Medulla oblongata (tissue), 1 donor: ENCODE results near the gene ZNF365.

Experiments
- DNase-seq: peaks from one replicate; pipeline ENCODE4 v3.0.0-alpha.2; 2015; ENCODE audit errors: extremely low spot score

The ZNF365 gene

GRCh38 chr10:62422068-62422590, 48.0 kb downstream of the ZNF365 start:
- no peak for DNase-seq

DNA sequence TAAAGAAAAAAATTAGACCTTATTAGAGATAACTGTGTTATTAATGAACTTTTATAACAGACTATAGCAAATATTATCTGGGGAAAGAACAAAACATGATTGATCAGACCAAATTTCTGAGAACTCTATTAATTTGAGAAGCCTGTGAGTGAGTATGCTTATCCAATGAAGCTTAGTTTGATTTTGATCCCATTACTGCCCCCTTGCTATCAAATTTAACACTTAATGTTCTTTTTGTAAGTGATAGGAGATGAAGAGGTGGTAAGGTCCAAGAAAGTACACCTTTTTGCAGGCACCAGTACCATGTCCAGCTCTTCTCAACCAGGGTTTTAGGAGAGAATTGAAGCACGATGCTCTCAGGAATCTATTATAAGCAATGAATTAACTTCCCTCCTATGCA, 49.9 kb downstream of the ZNF365 start:
- DNase-seq, result peak; percentile 12

GRCh38 chr10:62426086-62426485, 51.9 kb downstream of the ZNF365 start:
- DNase-seq, result no peak

GRCh38 chr10:62426600-62426999, 52.4 kb downstream of the ZNF365 start:
- DNase-seq, result no peak

GRCh38 chr10:62430881-62431280, 56.7 kb downstream of the ZNF365 start:
- no peak for DNase-seq

DNA sequence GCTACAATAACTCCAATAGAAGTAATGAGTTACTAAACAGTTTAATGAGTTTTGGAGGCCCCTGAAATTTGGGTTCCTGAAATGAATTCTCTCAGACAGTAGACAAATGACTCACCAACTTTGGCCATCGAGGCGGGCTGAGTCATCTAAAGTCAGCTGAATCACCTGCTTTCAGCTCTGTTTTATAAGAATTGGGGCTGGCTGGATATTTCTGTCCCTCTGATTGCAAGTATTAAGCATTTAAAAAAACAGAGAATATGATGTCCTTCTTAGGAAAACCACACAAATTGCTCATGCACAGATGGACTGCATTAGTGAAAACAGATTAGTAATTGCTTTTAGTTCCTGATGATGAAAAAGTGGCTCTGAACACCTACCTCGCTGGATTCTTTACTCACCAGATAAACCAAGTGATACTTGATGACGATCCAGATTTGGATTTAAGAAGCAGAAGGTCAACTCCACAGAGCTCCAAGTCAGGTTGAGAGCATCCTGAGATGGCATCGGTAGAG, 59.1 kb downstream of the ZNF365 start:
- DNase-seq, result no peak

DNA sequence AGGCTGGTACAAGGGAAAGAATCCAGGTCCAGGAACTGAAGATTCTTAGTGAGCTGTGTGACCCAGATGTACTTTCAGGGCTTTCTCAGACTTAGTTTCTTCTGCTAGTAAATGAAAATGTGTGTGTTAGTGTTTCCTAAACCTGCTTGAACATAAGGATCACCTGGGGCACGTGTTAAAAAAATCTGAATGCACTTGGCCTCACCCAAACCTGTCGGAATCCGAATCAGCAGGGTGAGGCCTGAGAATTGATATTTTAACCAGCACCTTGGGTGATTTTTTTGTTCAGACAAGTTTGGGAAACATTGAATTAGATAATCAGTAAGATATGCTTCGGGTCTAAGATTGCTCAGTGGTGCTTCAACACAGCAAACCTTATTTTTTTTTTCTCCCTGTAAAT, 59.7 kb downstream of the ZNF365 start:
- no peak for DNase-seq

DNA sequence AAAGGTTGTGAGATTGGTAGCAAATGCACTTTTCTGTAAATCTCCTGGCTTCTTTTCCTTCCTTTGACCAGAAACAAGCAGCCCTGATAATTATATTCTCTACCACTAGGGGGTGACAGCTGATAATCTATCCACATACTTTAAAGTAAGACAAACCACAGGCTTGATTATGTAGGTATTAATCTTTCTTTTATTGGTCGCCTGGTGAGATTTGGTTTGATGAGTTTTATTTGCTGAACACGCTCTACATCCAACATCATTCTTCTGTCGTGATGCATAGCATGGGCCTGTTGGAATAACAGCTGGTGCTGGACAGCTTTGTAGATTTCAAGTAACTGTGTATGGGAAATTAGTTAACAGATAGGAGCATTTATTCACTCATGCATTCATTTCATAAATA, 63.5 kb downstream of the ZNF365 start:
- peak; percentile 88 for DNase-seq

- DNase-seq, result no peak
Observed at GRCh38 chr10:62442006-62442405, 67.8 kb downstream of the ZNF365 start.

DNA sequence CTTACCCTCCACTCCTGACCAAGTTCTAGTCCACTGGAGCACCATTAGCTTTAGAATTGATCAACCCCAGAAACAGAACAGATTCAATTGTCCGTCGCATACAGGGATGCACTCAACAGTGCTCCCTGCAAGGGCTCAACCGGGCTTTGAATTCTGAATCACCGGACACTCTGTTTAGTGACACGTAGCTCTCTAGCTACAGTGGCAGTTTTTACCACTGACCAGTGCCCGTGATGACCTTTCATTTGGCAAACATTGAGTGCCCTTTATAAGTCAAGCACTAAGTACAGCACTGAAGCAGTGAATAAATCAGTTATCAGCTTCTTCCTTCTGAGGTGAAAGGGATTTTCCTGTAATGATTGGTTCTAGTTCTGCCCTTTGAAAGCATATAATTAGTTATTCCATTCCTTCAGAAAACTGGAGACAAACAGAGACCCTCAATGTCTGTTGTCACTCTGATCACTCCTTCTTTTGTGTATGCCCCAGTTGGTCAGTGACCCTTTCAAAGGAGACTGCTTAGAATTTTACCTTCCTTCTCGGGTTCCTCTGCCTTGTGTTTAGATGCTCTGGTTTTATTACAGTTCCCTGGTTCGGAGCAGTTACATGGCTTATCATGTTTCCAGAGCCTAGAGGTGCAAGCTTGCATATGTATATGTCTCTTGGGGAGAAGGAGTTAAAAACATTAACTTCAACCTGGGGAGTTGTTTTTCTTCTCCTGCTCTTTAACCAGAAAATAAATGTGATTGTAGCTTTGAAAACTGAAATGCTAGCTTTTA, 68.9 kb downstream of the ZNF365 start:
- DNase-seq, result no peak

DNA sequence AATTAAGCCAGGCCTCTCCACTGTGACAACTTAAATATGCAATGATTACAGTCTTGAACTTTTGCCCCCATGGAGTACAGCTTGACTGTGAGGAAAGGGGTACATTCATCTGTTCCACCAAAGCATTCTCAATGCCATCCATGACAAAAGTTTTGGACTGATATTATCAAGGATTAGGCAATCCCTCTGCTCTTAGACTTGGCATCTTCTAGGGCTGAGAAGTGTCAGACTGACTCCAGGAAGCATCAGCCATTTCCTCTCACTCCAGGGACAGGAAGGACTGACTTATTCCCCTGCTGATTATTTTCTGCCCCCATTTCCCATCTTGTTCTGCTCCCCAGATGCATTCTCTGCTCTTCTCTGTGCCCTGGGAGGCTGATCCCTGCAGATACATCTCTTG, 69.7 kb downstream of the ZNF365 start:
- DNase-seq, result no peak

DNA sequence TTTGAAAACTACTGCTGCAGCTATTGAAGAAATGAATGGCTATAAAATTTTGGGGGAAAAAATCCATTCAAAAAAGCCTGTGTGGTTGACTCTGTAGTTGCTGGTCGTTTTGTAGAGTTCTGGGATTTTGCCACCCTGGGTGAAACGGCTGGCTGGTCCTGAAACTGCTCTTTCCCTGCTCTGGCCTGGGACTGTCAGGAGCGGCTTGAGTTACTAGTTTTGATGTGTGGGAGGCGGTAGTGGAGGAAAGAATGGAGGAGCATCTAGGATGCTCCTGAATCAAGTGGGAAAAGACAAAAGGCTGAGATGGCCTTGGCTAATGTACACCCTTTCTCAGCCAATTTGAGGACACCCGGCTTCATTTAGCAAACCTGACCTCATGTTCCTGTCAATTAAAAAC, 72.5 kb downstream of the ZNF365 start:
- DNase-seq, result no peak

- no peak for DNase-seq
Observed at GRCh38 chr10:62450912-62451610, 76.9 kb downstream of the ZNF365 start.

DNA sequence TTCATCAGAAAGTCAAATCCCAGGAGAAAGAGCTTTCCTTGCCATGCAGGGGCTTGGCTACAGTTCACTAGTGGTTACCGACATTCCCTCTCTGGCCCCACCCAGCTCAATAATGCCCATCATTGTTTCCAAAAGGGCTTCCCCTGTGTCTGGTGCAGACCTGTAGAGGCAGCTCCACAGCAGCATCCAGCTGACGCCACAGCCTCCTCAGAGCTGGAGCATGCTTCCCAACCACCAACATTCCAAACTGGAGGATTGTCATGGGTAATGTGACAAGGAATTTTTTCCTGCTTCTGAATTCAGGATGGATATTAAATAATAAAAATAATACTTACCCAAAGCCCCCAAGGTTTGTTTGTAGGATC, 77.4 kb downstream of the ZNF365 start:
- no peak for DNase-seq
